Liver (tissue), 9 donors: Measurements from ENCODE around the gene KSR2. TPM values are rescaled to one million over a fixed set of nuclear protein-coding genes. Genes with fewer than 3 reads are reported as not detected.

Experiments used
- DNase-seq: peaks from one replicate; pipeline ENCODE4 v3.0.0-alpha.2; 2017; ENCODE audit warnings: low spot score
- H3K27ac ChIP-seq, 2 donors: one replicate each; pipeline ENCODE4 v1.7.0; 2013; ENCODE audit warnings: inconsistent platforms in 2 of 2, low read length in 2 of 2, control low read depth in 1 of 2, low read depth in 1 of 2, mild to moderate bottlenecking in 1 of 2
- H3K27me3 ChIP-seq, 4 donors: one replicate each; pipeline versions ENCODE4 v1.6.1 to v1.7.0; 2013; ENCODE audit warnings: low read length in 3 of 4, inconsistent platforms in 1 of 4, mild to moderate bottlenecking in 1 of 4, moderate library complexity in 1 of 4; ENCODE audit not compliant: control insufficient read depth in 4 of 4, insufficient read depth in 4 of 4
- H3K36me3 ChIP-seq, 4 donors: one replicate each; pipeline versions ENCODE4 v1.6.1 to v1.7.0; 2013; ENCODE audit warnings: low read length in 3 of 4, mild to moderate bottlenecking in 3 of 4, low read depth in 1 of 4, moderate library complexity in 1 of 4; ENCODE audit not compliant: control insufficient read depth in 4 of 4, insufficient read depth in 3 of 4
- H3K4me1 ChIP-seq, 4 donors: one replicate each; pipeline versions ENCODE4 v1.6.1 to v1.7.0; 2013; ENCODE audit warnings: low read length in 3 of 4, mild to moderate bottlenecking in 3 of 4, moderate library complexity in 1 of 4; ENCODE audit not compliant: control insufficient read depth in 4 of 4, insufficient read depth in 4 of 4
- H3K4me3 ChIP-seq, 3 donors: one replicate each; pipeline versions ENCODE4 v1.6.1 to v1.7.0; 2013; ENCODE audit warnings: low read length in 3 of 3, control low read depth in 1 of 3, low read depth in 1 of 3, mild to moderate bottlenecking in 1 of 3
- H3K9ac ChIP-seq, 2 donors: one replicate each; pipeline ENCODE4 v1.7.0; 2013; ENCODE audit warnings: low read length in 2 of 2, mild to moderate bottlenecking in 2 of 2, moderate library complexity in 2 of 2, control low read depth in 1 of 2, low read depth in 1 of 2
- H3K9me3 ChIP-seq, 4 donors: one replicate each; pipeline versions ENCODE4 v1.6.1 to v1.7.0; 2013; ENCODE audit warnings: low read length in 3 of 4; ENCODE audit not compliant: control insufficient read depth in 4 of 4
- FOXA1 ChIP-seq: IDR thresholded peaks from 2 replicates; pipeline ENCODE4 v1.6.1; 2016; ENCODE audit warnings: antibody characterized with exemption
- FOXA2 ChIP-seq: IDR thresholded peaks from 2 replicates; pipeline ENCODE4 v1.6.1; 2016; ENCODE audit warnings: antibody characterized with exemption
- HNF4A ChIP-seq, 2 donors: conservative IDR thresholded peaks; 2 replicates each; pipeline ENCODE4 v1.6.1; 2016; ENCODE audit warnings: antibody characterized with exemption in 2 of 2, mild to moderate bottlenecking in 2 of 2
- HNF4G ChIP-seq: IDR thresholded peaks from 2 replicates; pipeline ENCODE4 v1.6.1; 2016; ENCODE audit warnings: antibody characterized with exemption
- JUND ChIP-seq, 2 donors: IDR thresholded peaks; 2 replicates each; pipeline ENCODE4 v1.6.1; 2016; ENCODE audit warnings: antibody characterized with exemption in 2 of 2
- MAX ChIP-seq: IDR thresholded peaks from 2 replicates; pipeline ENCODE4 v1.6.1; 2016; ENCODE audit warnings: antibody characterized with exemption
- NR2F2 ChIP-seq: IDR thresholded peaks from 2 replicates; pipeline ENCODE4 v1.6.1; 2016; ENCODE audit warnings: antibody characterized with exemption
- RAD21 ChIP-seq, 2 donors: IDR thresholded peaks; 2 replicates each; pipeline ENCODE4 v1.6.1; 2016; ENCODE audit warnings: antibody characterized with exemption in 2 of 2, mild to moderate bottlenecking in 2 of 2
- RXRA ChIP-seq, 2 donors: IDR thresholded peaks; 2 replicates each; pipeline ENCODE4 v1.6.1; 2017 to 2018; ENCODE audit warnings: antibody characterized with exemption in 2 of 2, mild to moderate bottlenecking in 1 of 2
- TAF1 ChIP-seq: conservative IDR thresholded peaks from 2 replicates; pipeline ENCODE4 v1.6.1; 2016; ENCODE audit warnings: antibody characterized with exemption, mild to moderate bottlenecking
- ZBTB33 ChIP-seq: IDR thresholded peaks from 2 replicates; pipeline ENCODE4 v1.6.1; 2016; ENCODE audit warnings: antibody characterized with exemption
- WGBS: extraction: QIAGEN DNeasy Blood & Tissue Kit; methylation state at CpG from one replicate; pipeline ENCODE4 v1.1.7; 2013; 5-methylcytosine and 5-hydroxymethylcytosine counted together
- polyA plus RNA-seq, 2 donors: library from polyadenylated mRNA; stranded (reverse) in 1 of 2; unstranded in 1 of 2; fragments of 200-250 nt in 1 of 2; fragments of >200 nt in 1 of 2; fragmentation: Nextera tagmentation in 1 of 2; extraction: Ambion mirVana in 1 of 2; gene quantifications; one replicate each; pipeline versions ENCODE4 v1.2.1 to v1.2.3, GENCODE V29; 2013 to 2015
- total RNA-seq, 2 donors: library from RNA; depleted of rRNA; stranded (reverse); fragments of >200 nt; gene quantifications; one replicate each; pipeline ENCODE4 v1.2.3, GENCODE V29; 2014
- TF ChIP-seq, protein P1 (sequence below): fragments of 150-350 bp; IDR thresholded peaks from 2 replicates; pipeline ENCODE4 v1.5.1; 2017; ENCODE audit warnings: improper control_type of control experiment, low read depth, low read length; ENCODE audit not compliant: missing input control
- TF ChIP-seq, protein P2 (sequence below): IDR thresholded peaks from 2 replicates; pipeline ENCODE4 v1.6.1; 2016; ENCODE audit warnings: antibody characterized with exemption, mild to moderate bottlenecking
- TF ChIP-seq, protein P3 (sequence below): IDR thresholded peaks from 2 replicates; pipeline ENCODE4 v1.6.1; 2016; ENCODE audit warnings: antibody characterized with exemption
- donor health status: healthy.
- donor health status: healthy.
- donor health status: healthy.
- donor health status: healthy.
- donor health status: healthy.

The KSR2 gene
- total and polyA plus RNA-seq, 4 donors: under 0.01 to 0.02 (median under 0.01) TPM; not detected in 1

DNA sequence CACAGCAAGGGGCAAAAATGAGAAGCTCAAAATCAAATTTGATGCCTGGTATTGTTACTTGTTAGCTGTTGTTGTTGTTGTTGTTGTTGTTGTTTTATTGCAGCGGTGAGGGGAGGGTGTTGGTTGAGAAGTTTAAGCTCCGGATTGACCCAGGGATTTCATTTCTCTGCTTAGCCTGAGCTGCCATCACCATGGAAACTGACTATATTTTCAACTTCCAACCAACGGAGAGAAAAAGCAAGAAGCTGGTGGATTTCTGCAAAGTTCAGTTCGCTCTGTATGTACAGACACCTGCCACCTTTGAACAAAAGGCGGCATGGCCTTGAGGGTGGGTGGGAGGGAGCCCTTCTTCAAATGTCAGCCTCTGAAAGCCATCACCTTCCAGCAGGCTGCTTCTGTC is 412.9 kb downstream of the KSR2 start:
- no peaks in the 10 kb centered on the region for H3K9me3 ChIP-seq
- H3K9ac ChIP-seq: no peak overlapping the region
- TF ChIP-seq FOXA1 (no peak), HNF4A (conservative IDR thresholded peaks at IDR 0.05) (no peak), JUND (IDR thresholded peaks at IDR 0.05) (no peak), RAD21 (IDR thresholded peaks at IDR 0.05) (no peak), FOXA2 (no peak), HNF4G (no peak), TAF1 (no peak), ZBTB33 (no peak), MAX (no peak)
- TF ChIP-seq, protein P1, sequence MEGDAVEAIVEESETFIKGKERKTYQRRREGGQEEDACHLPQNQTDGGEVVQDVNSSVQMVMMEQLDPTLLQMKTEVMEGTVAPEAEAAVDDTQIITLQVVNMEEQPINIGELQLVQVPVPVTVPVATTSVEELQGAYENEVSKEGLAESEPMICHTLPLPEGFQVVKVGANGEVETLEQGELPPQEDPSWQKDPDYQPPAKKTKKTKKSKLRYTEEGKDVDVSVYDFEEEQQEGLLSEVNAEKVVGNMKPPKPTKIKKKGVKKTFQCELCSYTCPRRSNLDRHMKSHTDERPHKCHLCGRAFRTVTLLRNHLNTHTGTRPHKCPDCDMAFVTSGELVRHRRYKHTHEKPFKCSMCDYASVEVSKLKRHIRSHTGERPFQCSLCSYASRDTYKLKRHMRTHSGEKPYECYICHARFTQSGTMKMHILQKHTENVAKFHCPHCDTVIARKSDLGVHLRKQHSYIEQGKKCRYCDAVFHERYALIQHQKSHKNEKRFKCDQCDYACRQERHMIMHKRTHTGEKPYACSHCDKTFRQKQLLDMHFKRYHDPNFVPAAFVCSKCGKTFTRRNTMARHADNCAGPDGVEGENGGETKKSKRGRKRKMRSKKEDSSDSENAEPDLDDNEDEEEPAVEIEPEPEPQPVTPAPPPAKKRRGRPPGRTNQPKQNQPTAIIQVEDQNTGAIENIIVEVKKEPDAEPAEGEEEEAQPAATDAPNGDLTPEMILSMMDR: no peak
- TF ChIP-seq, protein P2, sequence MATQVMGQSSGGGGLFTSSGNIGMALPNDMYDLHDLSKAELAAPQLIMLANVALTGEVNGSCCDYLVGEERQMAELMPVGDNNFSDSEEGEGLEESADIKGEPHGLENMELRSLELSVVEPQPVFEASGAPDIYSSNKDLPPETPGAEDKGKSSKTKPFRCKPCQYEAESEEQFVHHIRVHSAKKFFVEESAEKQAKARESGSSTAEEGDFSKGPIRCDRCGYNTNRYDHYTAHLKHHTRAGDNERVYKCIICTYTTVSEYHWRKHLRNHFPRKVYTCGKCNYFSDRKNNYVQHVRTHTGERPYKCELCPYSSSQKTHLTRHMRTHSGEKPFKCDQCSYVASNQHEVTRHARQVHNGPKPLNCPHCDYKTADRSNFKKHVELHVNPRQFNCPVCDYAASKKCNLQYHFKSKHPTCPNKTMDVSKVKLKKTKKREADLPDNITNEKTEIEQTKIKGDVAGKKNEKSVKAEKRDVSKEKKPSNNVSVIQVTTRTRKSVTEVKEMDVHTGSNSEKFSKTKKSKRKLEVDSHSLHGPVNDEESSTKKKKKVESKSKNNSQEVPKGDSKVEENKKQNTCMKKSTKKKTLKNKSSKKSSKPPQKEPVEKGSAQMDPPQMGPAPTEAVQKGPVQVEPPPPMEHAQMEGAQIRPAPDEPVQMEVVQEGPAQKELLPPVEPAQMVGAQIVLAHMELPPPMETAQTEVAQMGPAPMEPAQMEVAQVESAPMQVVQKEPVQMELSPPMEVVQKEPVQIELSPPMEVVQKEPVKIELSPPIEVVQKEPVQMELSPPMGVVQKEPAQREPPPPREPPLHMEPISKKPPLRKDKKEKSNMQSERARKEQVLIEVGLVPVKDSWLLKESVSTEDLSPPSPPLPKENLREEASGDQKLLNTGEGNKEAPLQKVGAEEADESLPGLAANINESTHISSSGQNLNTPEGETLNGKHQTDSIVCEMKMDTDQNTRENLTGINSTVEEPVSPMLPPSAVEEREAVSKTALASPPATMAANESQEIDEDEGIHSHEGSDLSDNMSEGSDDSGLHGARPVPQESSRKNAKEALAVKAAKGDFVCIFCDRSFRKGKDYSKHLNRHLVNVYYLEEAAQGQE: no peak
- no peak for DNase-seq
- H3K27ac ChIP-seq: no peak overlapping the region
- peaks cover 0 to 2% (median 0%) of the 10 kb centered on the region in 4 donors for H3K27me3 ChIP-seq
- no peaks in the 10 kb centered on the region for H3K36me3 ChIP-seq
- WGBS: 87% methylated on average over 5 of the region's 5 CpGs
- H3K4me3 ChIP-seq: no peak overlapping the region
- H3K4me1 ChIP-seq: no peaks in the 10 kb centered on the region

DNA sequence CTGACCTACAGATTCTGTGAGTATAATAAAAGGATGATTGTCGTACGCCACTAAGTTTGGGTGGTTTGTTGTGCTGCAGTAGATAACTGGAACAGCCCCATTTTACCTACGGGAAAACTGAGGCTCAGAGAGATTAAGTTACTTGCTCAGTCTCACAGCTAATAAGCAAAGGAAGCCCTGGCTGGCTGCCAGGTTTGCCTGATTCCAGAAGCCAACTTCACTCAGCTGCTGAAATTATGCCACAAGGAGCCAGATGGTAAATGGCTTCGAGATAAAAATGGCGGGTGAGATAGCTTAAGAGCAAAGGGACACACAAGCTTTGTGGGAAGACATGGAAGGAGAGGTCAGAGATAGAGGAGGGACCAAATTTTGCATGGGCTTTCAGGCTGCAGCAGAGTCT is 415.8 kb downstream of the KSR2 start:
- Histone ChIP-seq H3K4me3 (no peak overlapping the region), H3K27me3 (no peaks in the 10 kb centered on the region), H3K36me3 (no peaks in the 10 kb centered on the region), H3K9me3 (no peaks in the 10 kb centered on the region), H3K27ac (no peak overlapping the region), H3K4me1 (no peaks in the 10 kb centered on the region), H3K9ac (no peak overlapping the region)
- no peak for DNase-seq
- TF ChIP-seq RXRA (IDR thresholded peaks at IDR 0.05): no peak
- TF ChIP-seq, protein P2: no peak
- TF ChIP-seq TAF1: no peak
- TF ChIP-seq, protein P3, sequence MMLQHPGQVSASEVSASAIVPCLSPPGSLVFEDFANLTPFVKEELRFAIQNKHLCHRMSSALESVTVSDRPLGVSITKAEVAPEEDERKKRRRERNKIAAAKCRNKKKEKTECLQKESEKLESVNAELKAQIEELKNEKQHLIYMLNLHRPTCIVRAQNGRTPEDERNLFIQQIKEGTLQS: no peak
- no peak for TF ChIP-seq HNF4A (conservative IDR thresholded peaks at IDR 0.05)
- no peak for TF ChIP-seq NR2F2
- TF ChIP-seq FOXA2: no peak
- WGBS: 93% methylated on average over 5 of the region's 5 CpGs
